T-helper 2 cell treated with Interferon-gamma antibody and Interleukin-4, amounts not matched to agents 5 μg/mL and 100 μg/mL, for 36 hours (primary cell): ENCODE measurements around the gene PFKFB1.

Experiments
- DNase-seq: peaks from one replicate; pipeline ENCODE4 v3.0.0; 2021; ENCODE audit warnings: low spot score
- H3K27ac Mint-ChIP-seq: one replicate; pipeline ENCODE4 v1.8.0; 2021; ENCODE audit warnings: mild to moderate bottlenecking, mixed read lengths
- H3K27me3 Mint-ChIP-seq: one replicate; pipeline ENCODE4 v1.8.0; 2021; ENCODE audit warnings: low read depth, mixed read lengths
- H3K36me3 Mint-ChIP-seq: one replicate; pipeline ENCODE4 v1.8.0; 2021; ENCODE audit warnings: low read depth, mixed read lengths
- H3K4me1 Mint-ChIP-seq: one replicate; pipeline ENCODE4 v1.8.0; 2021; ENCODE audit warnings: low read depth, mixed read lengths
- H3K4me3 Mint-ChIP-seq: one replicate; pipeline ENCODE4 v1.8.0; 2022; ENCODE audit warnings: mild to moderate bottlenecking, moderate library complexity, mixed read lengths
- H3K9me3 Mint-ChIP-seq: one replicate; pipeline ENCODE4 v1.8.0; 2021; ENCODE audit warnings: mixed read lengths

The PFKFB1 gene

GRCh38 chrX:54964766-54965497, 29.1 kb downstream of the PFKFB1 start:
- no peak for DNase-seq
- Mint-ChIP-seq H3K9me3 (no peaks in the 10 kb centered on the region), H3K27me3 (peaks cover 4% of the 10 kb centered on the region), H3K27ac (no peak overlapping the region), H3K36me3 (no peaks in the 10 kb centered on the region), H3K4me1 (peaks cover 5% of the 10 kb centered on the region), H3K4me3 (no peak overlapping the region)

- no peak overlapping the region for H3K4me3 Mint-ChIP-seq
- H3K27me3 Mint-ChIP-seq, result peaks cover 4% of the 10 kb centered on the region
- no peaks in the 10 kb centered on the region for H3K36me3 Mint-ChIP-seq
- no peak overlapping the region for H3K27ac Mint-ChIP-seq
- peaks cover 5% of the 10 kb centered on the region for H3K4me1 Mint-ChIP-seq
- DNase-seq, result no peak
- no peaks in the 10 kb centered on the region for H3K9me3 Mint-ChIP-seq
Measured at GRCh38 chrX:54961750-54962149, 32.2 kb downstream of the PFKFB1 start.

GRCh38 chrX:54950730-54951375, 43.1 kb downstream of the PFKFB1 start:
- no peaks in the 10 kb centered on the region for H3K27me3 Mint-ChIP-seq
- no peak overlapping the region for H3K4me3 Mint-ChIP-seq
- H3K36me3 Mint-ChIP-seq, result no peaks in the 10 kb centered on the region
- H3K27ac Mint-ChIP-seq, result no peak overlapping the region
- no peak for DNase-seq
- no peaks in the 10 kb centered on the region for H3K9me3 Mint-ChIP-seq
- no peaks in the 10 kb centered on the region for H3K4me1 Mint-ChIP-seq

- H3K27me3 Mint-ChIP-seq, result no peaks in the 10 kb centered on the region
- H3K27ac Mint-ChIP-seq, result no peak overlapping the region
- DNase-seq, result no peak
- no peaks in the 10 kb centered on the region for H3K36me3 Mint-ChIP-seq
- no peaks in the 10 kb centered on the region for H3K9me3 Mint-ChIP-seq
- no peak overlapping the region for H3K4me3 Mint-ChIP-seq
- no peaks in the 10 kb centered on the region for H3K4me1 Mint-ChIP-seq
Measured at GRCh38 chrX:54945224-54945623, 48.8 kb downstream of the PFKFB1 start.

GRCh38 chrX:54944816-54945215, 49.2 kb downstream of the PFKFB1 start:
- Mint-ChIP-seq H3K27me3 (no peaks in the 10 kb centered on the region), H3K36me3 (no peaks in the 10 kb centered on the region), H3K4me3 (no peak overlapping the region), H3K9me3 (no peaks in the 10 kb centered on the region), H3K27ac (no peak overlapping the region), H3K4me1 (no peaks in the 10 kb centered on the region)
- DNase-seq, result no peak

- no peak for DNase-seq
Measured at GRCh38 chrX:54937416-54937815, 56.6 kb downstream of the PFKFB1 start.

GRCh38 chrX:54935306-54935705, 58.7 kb downstream of the PFKFB1 start:
- Mint-ChIP-seq H3K36me3 (no peaks in the 10 kb centered on the region), H3K9me3 (no peaks in the 10 kb centered on the region), H3K4me1 (no peaks in the 10 kb centered on the region), H3K4me3 (no peak overlapping the region), H3K27me3 (no peaks in the 10 kb centered on the region), H3K27ac (no peak overlapping the region)
- no peak for DNase-seq

More at GRCh38 chrX:54937416-54937815, 56.6 kb downstream of the PFKFB1 start:
- Mint-ChIP-seq H3K9me3 (no peaks in the 10 kb centered on the region), H3K4me3 (no peak overlapping the region), H3K27me3 (no peaks in the 10 kb centered on the region), H3K36me3 (no peaks in the 10 kb centered on the region), H3K4me1 (no peaks in the 10 kb centered on the region), H3K27ac (no peak overlapping the region)

- no peaks in the 10 kb centered on the region for H3K27me3 Mint-ChIP-seq
- H3K36me3 Mint-ChIP-seq, result no peaks in the 10 kb centered on the region
- H3K4me1 Mint-ChIP-seq, result no peaks in the 10 kb centered on the region
- no peak for DNase-seq
- no peak overlapping the region for H3K4me3 Mint-ChIP-seq
- no peak overlapping the region for H3K27ac Mint-ChIP-seq
- H3K9me3 Mint-ChIP-seq, result no peaks in the 10 kb centered on the region
Measured at GRCh38 chrX:54934890-54935289, 59.1 kb downstream of the PFKFB1 start.

GRCh38 chrX:54934058-54934457, 59.9 kb downstream of the PFKFB1 start:
- H3K4me1 Mint-ChIP-seq, result no peaks in the 10 kb centered on the region
- no peaks in the 10 kb centered on the region for H3K27me3 Mint-ChIP-seq

GRCh38 chrX:54933150-54933826, 60.7 kb downstream of the PFKFB1 start:
- H3K4me1 Mint-ChIP-seq, result no peaks in the 10 kb centered on the region
- H3K4me3 Mint-ChIP-seq, result no peak overlapping the region
- H3K27ac Mint-ChIP-seq, result no peak overlapping the region
- no peak for DNase-seq
- no peaks in the 10 kb centered on the region for H3K36me3 Mint-ChIP-seq
- H3K27me3 Mint-ChIP-seq, result no peaks in the 10 kb centered on the region
- H3K9me3 Mint-ChIP-seq, result no peaks in the 10 kb centered on the region

More at GRCh38 chrX:54934058-54934457, 59.9 kb downstream of the PFKFB1 start:
- H3K9me3 Mint-ChIP-seq, result no peaks in the 10 kb centered on the region
- no peak overlapping the region for H3K4me3 Mint-ChIP-seq
- DNase-seq, result no peak
- no peak overlapping the region for H3K27ac Mint-ChIP-seq
- H3K36me3 Mint-ChIP-seq, result no peaks in the 10 kb centered on the region

- H3K9me3 Mint-ChIP-seq, result no peaks in the 10 kb centered on the region
- DNase-seq, result no peak
- H3K27me3 Mint-ChIP-seq, result no peaks in the 10 kb centered on the region
- no peaks in the 10 kb centered on the region for H3K36me3 Mint-ChIP-seq
- no peak overlapping the region for H3K27ac Mint-ChIP-seq
- no peak overlapping the region for H3K4me3 Mint-ChIP-seq
- H3K4me1 Mint-ChIP-seq, result no peaks in the 10 kb centered on the region
Measured at GRCh38 chrX:54931107-54931506, 62.9 kb downstream of the PFKFB1 start.

- Mint-ChIP-seq H3K36me3 (no peaks in the 10 kb centered on the region), H3K9me3 (no peaks in the 10 kb centered on the region), H3K4me1 (no peaks in the 10 kb centered on the region), H3K4me3 (no peak overlapping the region), H3K27ac (no peak overlapping the region), H3K27me3 (no peaks in the 10 kb centered on the region)
- DNase-seq, result no peak
Measured at GRCh38 chrX:54930291-54931049, 63.5 kb downstream of the PFKFB1 start.

GRCh38 chrX:54928876-54929275, 65.1 kb downstream of the PFKFB1 start:
- H3K27ac Mint-ChIP-seq, result no peak overlapping the region
- no peaks in the 10 kb centered on the region for H3K9me3 Mint-ChIP-seq
- DNase-seq, result no peak
- H3K4me3 Mint-ChIP-seq, result no peak overlapping the region
- H3K36me3 Mint-ChIP-seq, result no peaks in the 10 kb centered on the region
- no peaks in the 10 kb centered on the region for H3K27me3 Mint-ChIP-seq
- no peaks in the 10 kb centered on the region for H3K4me1 Mint-ChIP-seq

GRCh38 chrX:54926978-54927377, 67.0 kb downstream of the PFKFB1 start:
- H3K27ac Mint-ChIP-seq, result no peak overlapping the region
- H3K4me1 Mint-ChIP-seq, result peaks cover 3% of the 10 kb centered on the region
- H3K36me3 Mint-ChIP-seq, result no peaks in the 10 kb centered on the region
- H3K4me3 Mint-ChIP-seq, result no peak overlapping the region
- no peaks in the 10 kb centered on the region for H3K9me3 Mint-ChIP-seq
- DNase-seq, result no peak
- no peaks in the 10 kb centered on the region for H3K27me3 Mint-ChIP-seq
